WI38 (cell line): Measurements from ENCODE around the gene MEIOB.

Experiments
- H3K4me3 ChIP-seq: 2 replicates; pipeline ENCODE4 v1.5.1; 2011; ENCODE audit warnings: low read depth, mild to moderate bottlenecking, control low read depth, low read length
- TF ChIP-seq, protein P1 (sequence below): IDR thresholded peaks from 2 replicates; pipeline ENCODE4 v1.5.1; 2012; ENCODE audit warnings: low read depth, mild to moderate bottlenecking, control low read depth, low read length

Gene MEIOB

DNA sequence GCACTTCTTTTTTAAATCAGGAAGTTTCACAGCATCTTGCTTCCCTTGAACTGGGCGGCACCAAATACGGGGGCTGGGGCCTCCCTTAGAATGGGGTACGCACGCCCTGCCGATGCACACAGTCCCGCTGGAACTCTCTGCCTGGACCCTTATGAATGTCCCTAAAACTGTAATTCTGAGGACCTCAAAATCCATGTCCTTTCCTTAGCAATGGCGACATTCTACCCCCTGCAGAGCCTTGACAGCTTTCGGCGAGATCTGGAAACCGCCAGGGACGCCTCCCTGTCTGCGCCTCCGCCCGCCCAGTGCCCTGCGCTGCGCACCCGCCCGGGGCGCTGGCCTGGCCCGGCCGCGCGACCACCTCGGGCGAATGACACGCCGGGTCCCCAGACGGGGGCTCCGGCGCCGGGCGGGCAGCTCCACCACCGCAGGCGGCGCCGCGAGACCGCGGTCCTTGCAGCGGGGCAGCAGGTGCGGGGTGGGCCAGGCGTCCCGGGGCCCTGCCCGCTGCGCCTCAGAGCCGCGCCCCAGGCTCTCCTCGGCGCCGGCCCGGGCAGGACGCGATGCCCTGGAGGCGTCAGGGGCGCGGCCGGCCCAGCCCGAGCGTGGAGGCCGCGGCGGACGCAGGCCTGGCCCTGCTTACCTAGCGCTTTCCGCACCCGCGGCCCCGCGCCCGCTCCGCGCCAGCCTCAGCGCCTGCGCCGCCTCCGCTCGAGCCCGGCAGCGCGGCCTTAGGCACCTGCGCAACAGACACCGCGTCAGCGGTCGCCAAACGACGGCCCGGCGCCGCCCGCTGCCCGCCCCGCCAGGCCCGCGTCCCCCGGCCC is 45.9 kb downstream of the MEIOB start:
- TF ChIP-seq, protein P1, sequence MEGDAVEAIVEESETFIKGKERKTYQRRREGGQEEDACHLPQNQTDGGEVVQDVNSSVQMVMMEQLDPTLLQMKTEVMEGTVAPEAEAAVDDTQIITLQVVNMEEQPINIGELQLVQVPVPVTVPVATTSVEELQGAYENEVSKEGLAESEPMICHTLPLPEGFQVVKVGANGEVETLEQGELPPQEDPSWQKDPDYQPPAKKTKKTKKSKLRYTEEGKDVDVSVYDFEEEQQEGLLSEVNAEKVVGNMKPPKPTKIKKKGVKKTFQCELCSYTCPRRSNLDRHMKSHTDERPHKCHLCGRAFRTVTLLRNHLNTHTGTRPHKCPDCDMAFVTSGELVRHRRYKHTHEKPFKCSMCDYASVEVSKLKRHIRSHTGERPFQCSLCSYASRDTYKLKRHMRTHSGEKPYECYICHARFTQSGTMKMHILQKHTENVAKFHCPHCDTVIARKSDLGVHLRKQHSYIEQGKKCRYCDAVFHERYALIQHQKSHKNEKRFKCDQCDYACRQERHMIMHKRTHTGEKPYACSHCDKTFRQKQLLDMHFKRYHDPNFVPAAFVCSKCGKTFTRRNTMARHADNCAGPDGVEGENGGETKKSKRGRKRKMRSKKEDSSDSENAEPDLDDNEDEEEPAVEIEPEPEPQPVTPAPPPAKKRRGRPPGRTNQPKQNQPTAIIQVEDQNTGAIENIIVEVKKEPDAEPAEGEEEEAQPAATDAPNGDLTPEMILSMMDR, result no peak
- H3K4me3 ChIP-seq, result peak overlapping the region; percentile 80

DNA sequence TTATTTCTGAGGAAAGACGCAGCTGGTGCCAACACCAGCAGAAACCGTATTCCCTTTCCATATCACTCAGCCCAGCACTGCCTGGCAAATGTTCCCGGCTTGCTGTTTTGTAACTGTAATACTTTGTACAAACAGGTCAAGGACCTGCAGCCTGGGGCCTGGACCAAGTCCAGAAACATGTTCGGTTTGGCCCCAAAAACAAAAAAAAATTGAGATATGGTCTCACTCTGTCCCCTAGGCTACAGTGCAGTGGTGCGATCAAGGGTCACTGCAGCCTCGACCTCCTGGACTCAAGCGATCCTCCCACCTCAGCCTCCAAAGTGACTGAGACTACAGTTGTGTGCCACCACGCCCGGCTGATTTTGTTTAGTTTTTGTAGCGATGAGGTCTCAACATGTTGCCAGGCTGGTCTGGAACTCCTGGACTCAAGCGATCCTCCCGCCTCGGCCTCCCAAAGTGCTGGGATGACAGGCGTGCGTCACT is 46.5 kb downstream of the MEIOB start:
- TF ChIP-seq, protein P1, result no peak

DNA sequence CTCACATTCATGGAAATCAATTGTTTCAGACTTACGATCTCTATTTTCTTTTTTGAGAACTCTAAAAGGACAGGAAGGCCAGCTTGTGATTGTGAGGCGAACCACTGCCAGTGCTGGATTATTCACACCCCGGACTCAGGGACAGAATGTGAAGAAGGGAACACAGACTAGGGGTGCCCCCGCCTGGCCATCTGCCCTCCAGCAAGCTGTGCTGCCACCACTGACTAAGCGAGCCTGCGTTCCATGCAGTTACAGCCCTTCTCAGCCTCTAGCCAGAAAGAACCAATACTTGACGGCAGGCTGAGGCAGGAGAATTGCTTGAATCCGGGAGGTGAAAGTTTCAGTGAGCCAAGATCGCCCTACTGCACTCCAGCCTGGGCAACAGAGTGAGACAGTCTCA is 48.1 kb downstream of the MEIOB start:
- no peak overlapping the region for H3K4me3 ChIP-seq
- TF ChIP-seq, protein P1, result peak; percentile 21; the same call in 1 of the 2 replicates

More for the DNA sequence above, 46.5 kb downstream of the MEIOB start:
- H3K4me3 ChIP-seq, result peak overlapping the region; percentile 80

DNA sequence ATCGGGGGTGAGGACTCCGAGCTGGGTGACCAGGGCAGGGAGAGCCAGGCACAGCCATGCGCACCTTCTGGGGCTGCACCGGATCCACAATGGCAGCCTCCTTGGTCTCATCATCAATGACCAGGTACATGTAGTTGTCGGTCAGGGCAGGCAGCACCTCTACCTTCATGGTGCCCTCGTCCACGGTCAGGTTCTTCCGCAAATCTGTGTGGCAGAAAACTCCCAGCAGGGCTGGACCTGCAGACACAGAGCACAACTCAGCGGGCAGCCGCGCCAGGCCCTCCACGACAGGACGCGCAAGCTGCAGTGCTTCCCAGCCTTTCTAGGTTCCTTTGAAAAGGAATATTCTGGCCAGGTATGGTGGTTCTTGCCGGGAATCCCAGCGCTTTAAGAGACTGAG is 49.2 kb downstream of the MEIOB start:
- no peak overlapping the region for H3K4me3 ChIP-seq
- TF ChIP-seq, protein P1, result no peak

DNA sequence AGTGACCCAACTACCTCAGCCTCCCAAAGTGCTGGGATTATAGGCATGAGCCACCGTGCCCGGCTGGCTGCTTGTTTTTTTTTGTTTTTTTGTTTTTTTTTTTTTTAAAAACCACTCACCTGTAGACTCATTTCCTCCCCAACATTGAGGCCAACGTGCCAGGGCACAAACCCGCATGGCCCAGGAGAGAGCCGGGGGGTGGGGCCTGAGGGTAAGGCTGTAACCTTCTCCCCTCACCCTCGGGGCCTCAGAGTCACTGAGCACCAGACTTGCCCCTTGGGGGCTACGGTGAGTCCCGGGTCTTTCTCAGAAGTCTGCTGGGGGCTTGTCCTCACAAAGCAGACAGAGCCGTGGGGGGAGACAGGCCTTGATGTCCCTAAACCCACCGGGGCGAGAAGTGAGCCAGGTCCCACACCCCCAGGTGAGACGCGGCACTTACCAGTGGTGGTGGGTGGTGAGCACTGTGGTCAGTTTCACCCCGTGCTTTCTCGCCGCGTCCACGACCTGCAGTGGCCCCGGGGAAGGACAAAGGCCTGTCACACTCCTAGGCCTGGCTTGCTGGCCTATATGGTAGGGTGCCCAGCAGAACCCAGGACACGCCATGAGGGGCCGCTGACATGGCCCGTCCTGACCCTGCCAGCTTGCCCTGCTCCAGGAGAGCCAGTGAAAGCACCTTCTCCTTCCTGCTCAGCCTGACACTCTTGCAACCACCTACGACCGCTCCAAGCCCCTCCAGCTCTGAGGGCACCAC is 49.9 kb downstream of the MEIOB start:
- H3K4me3 ChIP-seq, result no peak overlapping the region

DNA sequence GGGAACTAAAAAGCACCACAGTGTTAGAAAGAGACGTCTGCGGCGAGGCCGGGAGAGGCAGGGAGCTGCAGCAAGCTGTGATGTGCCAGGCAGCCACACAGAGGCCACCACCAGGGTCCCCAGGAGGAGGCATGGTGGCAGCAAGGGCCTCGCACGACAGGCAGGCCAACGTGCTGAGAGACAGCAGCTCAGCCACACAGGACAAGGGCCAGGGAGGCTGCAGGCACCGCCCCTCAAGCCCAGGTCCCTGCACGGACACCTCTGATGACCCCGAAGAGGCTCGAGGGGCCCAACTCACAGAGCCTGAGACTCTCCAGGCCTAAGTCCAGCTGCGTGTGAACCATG is 51.0 kb downstream of the MEIOB start:
- no peak overlapping the region for H3K4me3 ChIP-seq
- TF ChIP-seq, protein P1, result no peak

More for the DNA sequence above, 49.9 kb downstream of the MEIOB start:
- TF ChIP-seq, protein P1, result no peak
